Vagina (tissue), 2 donors: ENCODE results near the gene ROBO4.

Experiments used
- POLR2A ChIP-seq, 2 donors: fragments of 450-650 bp; IDR thresholded peaks; one replicate each; pipeline ENCODE4 v1.6.1; 2017; ENCODE audit warnings: antibody characterized with exemption in 2 of 2, mild to moderate bottlenecking in 2 of 2, moderate library complexity in 2 of 2
- POLR2AphosphoS5 ChIP-seq, 2 donors: sonication (generic); formaldehyde crosslinking; IDR thresholded peaks; one replicate each; pipeline ENCODE4 v1.9.0; 2017; ENCODE audit warnings: antibody characterized with exemption in 2 of 2, mild to moderate bottlenecking in 2 of 2, low read depth in 1 of 2; ENCODE audit not compliant: insufficient read depth in 1 of 2
- TF ChIP-seq, protein P1 (sequence below), 3 experiments: fragments of 450-650 bp in 2 of 3; fragments of 200-600 bp in 1 of 3; sonication (generic) in 1 of 3; IDR thresholded peaks; one replicate each; pipeline ENCODE4 v1.5.1; 2017 to 2019; ENCODE audit warnings: antibody characterized with exemption in 3 of 3, mild to moderate bottlenecking in 2 of 3, moderate library complexity in 2 of 3

GRCh38 chr11:124917115-124917637, 19.5 kb upstream of the ROBO4 start:
- TF ChIP-seq, protein P1, sequence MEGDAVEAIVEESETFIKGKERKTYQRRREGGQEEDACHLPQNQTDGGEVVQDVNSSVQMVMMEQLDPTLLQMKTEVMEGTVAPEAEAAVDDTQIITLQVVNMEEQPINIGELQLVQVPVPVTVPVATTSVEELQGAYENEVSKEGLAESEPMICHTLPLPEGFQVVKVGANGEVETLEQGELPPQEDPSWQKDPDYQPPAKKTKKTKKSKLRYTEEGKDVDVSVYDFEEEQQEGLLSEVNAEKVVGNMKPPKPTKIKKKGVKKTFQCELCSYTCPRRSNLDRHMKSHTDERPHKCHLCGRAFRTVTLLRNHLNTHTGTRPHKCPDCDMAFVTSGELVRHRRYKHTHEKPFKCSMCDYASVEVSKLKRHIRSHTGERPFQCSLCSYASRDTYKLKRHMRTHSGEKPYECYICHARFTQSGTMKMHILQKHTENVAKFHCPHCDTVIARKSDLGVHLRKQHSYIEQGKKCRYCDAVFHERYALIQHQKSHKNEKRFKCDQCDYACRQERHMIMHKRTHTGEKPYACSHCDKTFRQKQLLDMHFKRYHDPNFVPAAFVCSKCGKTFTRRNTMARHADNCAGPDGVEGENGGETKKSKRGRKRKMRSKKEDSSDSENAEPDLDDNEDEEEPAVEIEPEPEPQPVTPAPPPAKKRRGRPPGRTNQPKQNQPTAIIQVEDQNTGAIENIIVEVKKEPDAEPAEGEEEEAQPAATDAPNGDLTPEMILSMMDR (IDR thresholded peaks at IDR 0.05) = no peak
- TF ChIP-seq POLR2AphosphoS5 (IDR thresholded peaks at IDR 0.05; ENCODE audit: insufficient read depth in 1 of 2, low read depth in 1 of 2) = no peak
- no peak for TF ChIP-seq POLR2A (IDR thresholded peaks at IDR 0.05)
